Stomach smooth muscle (tissue), 2 donors: ENCODE results near the gene RCOR1.
A peak's percentile ranks its signal among the peaks of the same experiment; 100 is the strongest.

Experiments
- H3K27ac ChIP-seq: one replicate; pipeline ENCODE4 v1.7.0; 2013; ENCODE audit warnings: mild to moderate bottlenecking, low read length, inconsistent platforms
- H3K27me3 ChIP-seq, 2 donors: one replicate each; pipeline ENCODE4 v1.7.0; 2013; ENCODE audit warnings: low read length in 2 of 2; ENCODE audit not compliant: insufficient read depth in 2 of 2, control insufficient read depth in 1 of 2
- H3K36me3 ChIP-seq, 2 donors: one replicate each; pipeline ENCODE4 v1.7.0; 2013; ENCODE audit warnings: low read length in 2 of 2; ENCODE audit not compliant: control insufficient read depth in 2 of 2, insufficient read depth in 2 of 2
- H3K4me1 ChIP-seq: one replicate; pipeline ENCODE4 v1.7.0; 2013; ENCODE audit warnings: low read length; ENCODE audit not compliant: control insufficient read depth, insufficient read depth
- H3K4me3 ChIP-seq, 2 donors: one replicate each; pipeline ENCODE4 v1.7.0; 2013; ENCODE audit warnings: low read length in 2 of 2
- H3K9ac ChIP-seq, 2 donors: one replicate each; pipeline ENCODE4 v1.7.0; 2013; ENCODE audit warnings: low read length in 2 of 2, mild to moderate bottlenecking in 1 of 2
- H3K9me3 ChIP-seq, 2 donors: one replicate each; pipeline ENCODE4 v1.7.0; 2013; ENCODE audit warnings: low read length in 2 of 2; ENCODE audit not compliant: control insufficient read depth in 2 of 2
- donor health status: healthy.
- donor health status: Pancreatic carcinoma.

RCOR1 gene

GRCh38 chr14:102584871-102585869 lies 7.3 kb upstream of the RCOR1 start:
- Histone ChIP-seq H3K4me1 (peaks cover 1% of the 10 kb centered on the region), H3K27ac (no peak overlapping the region), H3K9me3 (no peaks in the 10 kb centered on the region), H3K4me3 (no peak overlapping the region), H3K27me3 (no peaks in the 10 kb centered on the region), H3K9ac (no peak overlapping the region), H3K36me3 (no peaks in the 10 kb centered on the region)

- H3K27me3 ChIP-seq, result no peaks in the 10 kb centered on the region
- no peak overlapping the region for H3K9ac ChIP-seq
- H3K27ac ChIP-seq, result no peak overlapping the region
- no peaks in the 10 kb centered on the region for H3K9me3 ChIP-seq
- no peaks in the 10 kb centered on the region for H3K36me3 ChIP-seq
- no peak overlapping the region for H3K4me3 ChIP-seq
- H3K4me1 ChIP-seq, result peaks cover 3% of the 10 kb centered on the region
These were observed 5.9 kb upstream of the RCOR1 start for GRCh38 chr14:102586420-102587104.

- no peak overlapping the region for H3K27ac ChIP-seq
- peaks cover 8% of the 10 kb centered on the region for H3K4me1 ChIP-seq
- no peaks in the 10 kb centered on the region for H3K9me3 ChIP-seq
- no peaks in the 10 kb centered on the region for H3K36me3 ChIP-seq
- no peak overlapping the region for H3K4me3 ChIP-seq
- H3K9ac ChIP-seq, result no peak overlapping the region
- no peaks in the 10 kb centered on the region for H3K27me3 ChIP-seq
These were observed 3.6 kb upstream of the RCOR1 start for GRCh38 chr14:102588821-102589220.

- no peaks in the 10 kb centered on the region for H3K36me3 ChIP-seq
These were observed 2.6 kb upstream of the RCOR1 start for GRCh38 chr14:102589761-102590290.

GRCh38 chr14:102590667-102591099 lies 1.8 kb upstream of the RCOR1 start:
- Histone ChIP-seq H3K9ac (peak overlapping the region in 1 of 2 donors; percentile 75), H3K27ac (peak overlapping the region; percentile 88), H3K9me3 (no peaks in the 10 kb centered on the region), H3K36me3 (no peaks in the 10 kb centered on the region), H3K4me3 (no peak overlapping the region), H3K27me3 (no peaks in the 10 kb centered on the region), H3K4me1 (peaks cover 14% of the 10 kb centered on the region)

More at GRCh38 chr14:102589761-102590290, 2.6 kb upstream of the RCOR1 start:
- Histone ChIP-seq H3K4me1 (peaks cover 12% of the 10 kb centered on the region), H3K27ac (no peak overlapping the region), H3K9me3 (no peaks in the 10 kb centered on the region), H3K4me3 (no peak overlapping the region), H3K27me3 (no peaks in the 10 kb centered on the region), H3K9ac (no peak overlapping the region)

- no peaks in the 10 kb centered on the region for H3K36me3 ChIP-seq
- H3K27me3 ChIP-seq, result no peaks in the 10 kb centered on the region
- peak overlapping the region; percentile 75 to 76 for H3K4me3 ChIP-seq
- peaks cover 14% of the 10 kb centered on the region for H3K4me1 ChIP-seq
- H3K9me3 ChIP-seq, result no peaks in the 10 kb centered on the region
- H3K27ac ChIP-seq, result peak overlapping the region; percentile 88
- peak overlapping the region; percentile 75 to 78 for H3K9ac ChIP-seq
These were observed 991 bp upstream of the RCOR1 start for GRCh38 chr14:102591372-102591943.

- H3K27ac ChIP-seq, result peak overlapping the region; percentile 78
- H3K9me3 ChIP-seq, result no peaks in the 10 kb centered on the region
- H3K27me3 ChIP-seq, result no peaks in the 10 kb centered on the region
- no peak overlapping the region for H3K9ac ChIP-seq
- peaks cover 14% of the 10 kb centered on the region for H3K4me1 ChIP-seq
- no peaks in the 10 kb centered on the region for H3K36me3 ChIP-seq
- peak overlapping the region in 1 of 2 donors; percentile 86 for H3K4me3 ChIP-seq
These were observed 263 bp downstream of the RCOR1 start for GRCh38 chr14:102592763-102593060.

GRCh38 chr14:102593061-102593824 lies 794 bp downstream of the RCOR1 start:
- Histone ChIP-seq H3K9ac (peak overlapping the region; percentile 69 to 71), H3K4me3 (peak overlapping the region; percentile 63 to 86), H3K9me3 (no peaks in the 10 kb centered on the region), H3K27ac (peak overlapping the region; percentile 78), H3K4me1 (peaks cover 14% of the 10 kb centered on the region), H3K27me3 (no peaks in the 10 kb centered on the region), H3K36me3 (no peaks in the 10 kb centered on the region)

GRCh38 chr14:102593825-102594137 lies 1.3 kb downstream of the RCOR1 start:
- H3K4me3 ChIP-seq, result peak overlapping the region; percentile 63 to 86
- no peaks in the 10 kb centered on the region for H3K36me3 ChIP-seq
- peaks cover 14% of the 10 kb centered on the region for H3K4me1 ChIP-seq
- peak overlapping the region; percentile 69 to 71 for H3K9ac ChIP-seq
- no peaks in the 10 kb centered on the region for H3K27me3 ChIP-seq
- H3K9me3 ChIP-seq, result no peaks in the 10 kb centered on the region
- peak overlapping the region; percentile 78 for H3K27ac ChIP-seq

GRCh38 chr14:102594514-102595175 lies 2.2 kb downstream of the RCOR1 start:
- Histone ChIP-seq H3K4me3 (peak overlapping the region; percentile 63 to 86), H3K4me1 (peaks cover 14% of the 10 kb centered on the region)

More at GRCh38 chr14:102594514-102595175, 2.2 kb downstream of the RCOR1 start:
- Histone ChIP-seq H3K36me3 (no peaks in the 10 kb centered on the region), H3K27ac (no peak overlapping the region), H3K9ac (peak overlapping the region in 1 of 2 donors; percentile 13), H3K27me3 (no peaks in the 10 kb centered on the region), H3K9me3 (no peaks in the 10 kb centered on the region)
